AG09309 (cell line): ENCODE data around the gene TMEM63C.

Experiments
- DNase-seq: peaks from one replicate; pipeline ENCODE4 v3.0.0-alpha.2; 2010; ENCODE audit warnings: low read depth
- H3K4me3 ChIP-seq: 2 replicates; pipeline ENCODE4 v1.5.1; 2011; ENCODE audit warnings: mild to moderate bottlenecking, low read depth, low read length, moderate library complexity; ENCODE audit not compliant: control insufficient read depth
- CTCF ChIP-seq: IDR thresholded peaks from 2 replicates; pipeline ENCODE4 v1.5.1; 2011; ENCODE audit warnings: mild to moderate bottlenecking, low read depth, low read length, inconsistent platforms; ENCODE audit not compliant: insufficient read depth, control insufficient read depth; ENCODE audit errors: missing control alignments

The TMEM63C gene

GRCh38 chr14:77175843-77176242 lies 5.8 kb upstream of the TMEM63C start:
- no peak for TF ChIP-seq CTCF
- no peak for DNase-seq
- H3K4me3 ChIP-seq: no peak overlapping the region

GRCh38 chr14:77177702-77178101 lies 3.9 kb upstream of the TMEM63C start:
- no peak for TF ChIP-seq CTCF
- H3K4me3 ChIP-seq: no peak overlapping the region
- no peak for DNase-seq

- no peak for DNase-seq
- H3K4me3 ChIP-seq: no peak overlapping the region
- TF ChIP-seq CTCF: no peak
These were observed 2.9 kb upstream of the TMEM63C start for GRCh38 chr14:77178656-77179055.

- DNase-seq: no peak
- no peak for TF ChIP-seq CTCF
- H3K4me3 ChIP-seq: no peak overlapping the region
These were observed 634 bp upstream of the TMEM63C start for GRCh38 chr14:77180726-77181602.

- no peak overlapping the region for H3K4me3 ChIP-seq
- DNase-seq: no peak
- no peak for TF ChIP-seq CTCF
These were observed 2.3 kb downstream of the TMEM63C start for GRCh38 chr14:77183896-77184295.

GRCh38 chr14:77184396-77185092 lies 2.9 kb downstream of the TMEM63C start:
- DNase-seq: no peak
- no peak for TF ChIP-seq CTCF
- no peak overlapping the region for H3K4me3 ChIP-seq
